Left lobe of liver (tissue), 2 donors: ENCODE measurements around the gene MTIF2. TPM values are rescaled to one million over a fixed set of nuclear protein-coding genes. Genes with fewer than 3 reads are reported as not detected.
"Not testable (repeated sequence)": the region's sequence is repeated elsewhere in the genome, so short reads cannot be mapped to it uniquely, and the experiment has no call there.

Experiments
- ATAC-seq: fragments of 200-7000 bp; cut with Tn5 transposase; one replicate; pipeline ENCODE4 v1.9.1; 2020; ENCODE audit warnings: mild to moderate bottlenecking, moderate library complexity
- DNase-seq: peaks from one replicate; pipeline ENCODE4 v3.0.0-alpha.2; 2020; ENCODE audit warnings: low spot score
- total RNA-seq: library from RNA; stranded (reverse); gene quantifications from one replicate; pipeline ENCODE4 v1.2.1, GENCODE V29; 2021
- donor health status: DM: no; HTN: no; CAD: no; lungs with moderate emphysema.
- donor health status: DM: no; HTN: yes; CAD: no.

Gene MTIF2
- total RNA-seq, 1 donor from 2014 or later = 21.4 TPM

DNA sequence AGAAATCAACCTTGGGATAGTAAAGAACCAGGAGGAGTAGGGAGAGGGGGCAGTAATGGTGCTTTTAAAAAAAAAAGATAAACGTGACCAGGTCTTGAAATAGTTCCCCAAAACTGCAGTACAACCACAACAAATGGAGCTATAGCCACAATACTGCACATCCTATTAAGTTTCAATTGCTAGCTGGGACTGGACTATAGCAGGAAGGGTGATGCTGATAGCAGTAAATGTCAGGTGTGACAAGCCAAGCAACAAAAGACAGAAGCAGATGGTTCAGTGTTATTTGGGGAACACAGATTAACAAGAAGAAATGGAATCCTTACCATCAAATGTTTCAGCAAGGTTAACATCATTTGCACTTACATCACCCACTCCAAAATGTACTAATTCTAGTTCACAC is 26.4 kb downstream of the MTIF2 start:
- DNase-seq (no peak), ATAC-seq (no peak)

DNA sequence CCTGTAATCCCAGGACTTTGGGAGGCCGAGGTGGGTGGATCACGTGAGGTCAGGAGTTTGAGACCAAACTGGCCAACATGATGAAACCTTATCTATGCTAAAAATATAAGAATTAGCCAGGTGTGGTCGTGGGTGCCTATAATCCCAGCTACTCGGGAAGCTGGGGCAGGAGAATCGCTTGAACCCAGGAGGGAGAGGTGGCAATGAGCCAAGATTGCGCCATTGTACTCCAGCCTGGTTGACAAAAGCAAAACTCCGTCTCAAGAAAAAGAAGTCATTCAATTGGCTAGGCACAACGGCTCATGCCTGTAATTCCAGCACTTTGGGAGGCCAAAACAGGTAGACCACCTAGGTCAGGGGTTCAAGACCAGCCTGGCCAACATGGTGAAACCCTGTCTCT is 27.4 kb downstream of the MTIF2 start:
- ATAC-seq, DNase-seq: not testable (repeated sequence)

DNA sequence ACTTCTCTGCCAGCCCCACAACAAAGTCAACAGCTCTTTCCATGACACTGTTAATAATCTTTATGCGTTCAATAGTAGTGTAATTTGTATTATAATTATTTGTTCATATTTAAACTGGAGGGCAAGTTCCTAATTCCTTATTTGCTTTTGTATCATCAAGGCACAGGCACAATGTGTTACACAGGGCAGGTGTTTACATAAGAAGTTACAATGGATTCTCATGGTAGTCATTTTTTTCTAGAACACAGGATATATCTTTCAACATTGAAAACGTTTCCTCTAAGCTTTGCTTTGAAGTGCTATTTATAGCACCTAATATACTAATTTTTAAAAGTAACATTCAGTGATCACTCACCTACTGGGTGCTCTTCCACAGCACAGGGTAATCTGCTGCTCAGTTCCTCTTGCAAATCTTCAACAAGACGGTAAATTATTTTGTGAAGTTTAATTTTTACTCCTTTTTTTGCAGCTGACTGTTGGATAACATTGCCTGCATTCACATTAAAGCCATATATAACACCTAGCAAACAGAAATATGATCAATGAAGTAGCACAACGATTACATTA is 29.3 kb downstream of the MTIF2 start:
- DNase-seq = no peak
- no peak for ATAC-seq

DNA sequence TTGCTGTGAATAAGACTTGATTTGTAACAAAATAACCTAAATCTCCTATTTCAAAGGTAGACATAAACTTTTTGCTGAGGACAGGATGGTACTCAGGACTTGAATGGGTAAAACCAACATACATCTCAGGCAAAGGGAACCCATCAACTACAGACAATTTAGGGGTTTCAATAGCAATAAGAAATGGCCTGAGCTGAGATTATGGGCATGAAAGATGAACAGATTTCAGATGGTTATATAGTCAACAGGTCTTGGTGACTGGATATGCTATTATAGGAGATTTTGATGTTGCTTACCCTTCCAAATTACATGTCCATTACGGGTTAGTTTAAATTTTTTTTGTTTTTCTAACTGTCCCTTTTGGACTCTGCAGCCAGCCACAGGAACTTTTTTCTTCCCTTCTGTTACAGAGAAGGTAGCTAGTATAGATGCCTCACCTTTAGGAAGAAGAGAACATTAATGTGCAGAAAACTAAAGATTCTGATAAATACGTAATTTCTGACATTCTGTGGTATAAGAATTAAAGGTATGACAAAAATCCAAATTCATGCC is 32.0 kb downstream of the MTIF2 start:
- ATAC-seq = no peak
- no peak for DNase-seq

DNA sequence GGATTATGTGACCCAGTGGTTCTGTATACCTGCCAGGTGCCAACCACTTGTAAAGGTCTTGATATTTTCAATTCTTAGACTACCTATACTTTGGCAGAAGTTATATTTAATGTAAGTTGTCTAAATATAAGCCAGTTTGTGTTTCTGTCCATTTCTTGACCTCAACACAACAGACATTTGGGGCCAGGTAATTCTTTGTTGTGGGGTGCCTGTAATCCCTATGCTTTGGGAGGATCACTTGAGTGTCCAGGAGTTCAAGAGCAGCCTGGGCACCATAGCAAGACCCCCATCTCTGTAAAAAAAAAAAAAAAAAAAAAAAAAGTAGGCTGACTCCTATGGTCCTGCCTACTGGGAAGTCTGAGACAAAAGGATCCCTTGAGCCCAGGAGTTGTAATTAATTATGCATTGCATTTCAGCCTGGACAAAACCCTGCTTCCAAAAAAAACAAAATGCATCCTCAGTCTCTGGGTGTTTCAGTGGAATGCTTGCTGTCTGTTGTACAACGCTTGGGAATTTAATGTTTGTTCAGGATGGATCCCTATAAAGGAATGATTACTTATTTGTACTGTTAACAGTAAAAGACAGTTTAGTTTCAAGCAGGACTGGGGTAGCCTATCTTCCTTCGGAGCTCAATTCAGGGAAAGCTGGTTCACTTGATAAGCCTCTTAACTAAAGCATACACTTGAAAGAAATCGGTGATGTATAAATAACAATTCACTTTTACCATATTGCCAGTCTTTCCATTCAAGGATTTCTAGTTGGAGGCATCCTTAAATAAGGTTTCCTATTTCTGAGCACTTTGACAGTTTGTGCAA is 33.1 kb downstream of the MTIF2 start:
- no peak for DNase-seq
- no peak for ATAC-seq

DNA sequence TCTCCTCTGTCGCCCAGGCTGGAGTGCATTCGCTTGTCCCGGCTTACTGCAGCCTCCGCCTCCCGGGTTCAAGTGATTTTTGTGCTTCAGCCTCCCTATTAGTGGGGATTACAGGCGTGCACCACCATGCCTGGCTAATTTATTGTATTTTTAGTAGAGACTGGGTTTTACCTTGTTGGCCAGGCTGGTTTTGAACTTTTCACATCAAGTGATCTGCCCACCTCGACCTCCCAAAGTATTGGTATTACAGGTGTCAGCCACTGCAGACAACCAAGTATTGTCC is 35.4 kb downstream of the MTIF2 start:
- DNase-seq (no peak), ATAC-seq (no peak)

DNA sequence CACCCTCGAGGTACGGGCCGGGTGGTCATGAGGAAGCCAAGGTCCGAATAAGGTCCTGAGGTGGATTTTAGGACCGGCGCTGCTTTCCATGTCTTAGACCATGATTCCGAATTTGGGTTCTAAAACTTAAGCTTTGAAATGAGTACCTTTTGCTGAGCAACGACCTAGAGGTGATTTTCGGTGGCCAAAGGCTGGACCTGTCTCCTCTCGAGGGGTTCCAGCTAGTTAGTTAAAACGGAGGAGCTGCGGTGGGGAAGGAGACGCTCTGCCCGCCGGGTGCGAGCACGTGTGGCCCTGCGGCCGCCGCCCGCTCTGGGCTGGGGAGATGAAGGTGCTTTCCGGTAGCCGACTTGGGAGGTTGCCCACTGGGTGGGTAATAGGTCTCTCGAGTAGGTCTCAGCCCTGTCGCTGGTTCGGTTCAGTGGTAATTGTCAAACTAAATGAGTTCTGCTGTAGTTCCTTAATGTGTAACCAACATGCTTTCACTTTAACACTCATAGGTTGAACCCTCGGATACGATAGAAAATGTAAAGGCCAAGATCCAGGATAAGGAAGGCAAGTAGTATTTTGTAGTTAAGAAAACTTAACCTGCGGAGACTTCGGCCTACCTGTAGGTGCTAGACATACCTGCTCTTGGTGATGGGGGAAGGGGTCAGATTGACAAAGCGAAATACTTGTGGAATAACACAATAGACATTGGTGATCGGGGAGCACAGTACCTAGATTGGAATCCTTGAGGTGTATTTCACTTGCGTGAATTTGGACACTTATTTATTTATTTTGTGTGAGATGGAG is 36.0 kb downstream of the MTIF2 start:
- ATAC-seq = peak; percentile 6
- peak; percentile 57 for DNase-seq

DNA sequence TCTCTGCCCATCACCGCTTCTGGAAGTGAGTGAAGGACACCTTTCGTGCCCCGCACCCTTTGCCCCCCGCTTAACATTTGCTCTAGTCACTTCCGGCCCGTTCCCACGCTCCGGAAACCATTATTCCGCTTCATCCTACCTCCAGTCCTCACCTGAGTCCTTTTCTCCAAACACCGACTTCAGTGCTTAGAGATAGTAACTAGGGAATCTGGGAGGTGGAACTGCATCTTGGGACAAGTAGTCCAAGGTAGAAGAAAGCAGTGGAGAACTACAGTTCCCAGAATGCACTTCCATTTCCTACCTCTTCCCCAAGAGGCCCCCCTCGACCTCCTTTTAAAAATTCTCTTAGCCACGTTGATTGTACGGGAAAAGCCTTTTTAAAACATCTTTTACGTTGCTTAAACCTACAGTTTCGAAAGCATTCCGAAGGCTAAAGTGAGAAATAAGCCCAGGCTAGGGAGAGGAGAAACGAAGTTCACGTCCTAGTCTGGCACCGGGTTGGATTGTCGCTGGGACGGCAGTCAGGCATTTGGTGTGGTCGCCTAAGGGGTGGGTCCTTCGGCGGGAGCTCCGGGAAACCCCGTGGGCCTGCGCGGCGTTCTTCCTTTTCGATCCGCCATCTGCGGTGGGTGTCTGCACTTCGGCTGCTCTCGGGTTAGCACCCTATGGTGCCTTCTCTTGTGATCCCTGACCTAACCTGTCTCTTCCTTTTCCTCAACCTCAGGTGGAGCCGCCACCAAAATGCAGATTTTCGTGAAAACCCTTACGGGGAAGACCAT is 36.8 kb downstream of the MTIF2 start, which contains the start of the genes CLHC1 and RPS27A:
Gene CLHC1, minus strand, starts transcription at position 210 of the 779 bp plus-strand sequence. CDS start 9,882 bp downstream, outside the sequence.
Gene RPS27A, plus strand, starts transcription at position 605 of the 779 bp plus-strand sequence. Its CDS starts 137 bp downstream, at position 742.
- ATAC-seq = peak; percentile 94
- peak; percentile 93 for DNase-seq

DNA sequence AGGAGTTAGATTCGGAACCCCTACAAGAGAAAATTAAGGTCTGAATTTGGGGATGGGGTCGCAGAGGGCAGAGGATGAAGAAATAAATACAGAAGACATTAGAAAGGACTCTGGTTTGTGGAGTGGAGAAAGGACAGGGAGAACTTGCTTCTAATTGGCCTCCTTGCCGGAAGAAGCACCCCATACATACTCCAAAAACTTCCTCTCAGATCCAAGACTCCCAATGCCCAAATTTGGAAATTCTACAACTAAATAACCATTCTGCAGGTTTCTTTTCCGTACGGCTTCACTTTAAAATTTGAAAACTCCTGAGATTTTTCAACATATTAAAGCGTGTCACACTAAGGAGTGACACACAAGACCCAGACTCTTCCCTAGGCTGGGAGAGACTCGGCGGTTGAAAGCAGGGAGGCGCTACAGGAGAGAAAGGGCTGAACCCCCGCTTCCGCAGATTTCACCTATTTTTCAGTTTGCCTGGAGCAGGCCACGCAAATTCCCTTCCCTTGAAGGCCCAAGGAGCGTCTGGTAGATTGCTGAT is 37.4 kb downstream of the MTIF2 start:
- ATAC-seq (peak; percentile 36), DNase-seq (no peak)

DNA sequence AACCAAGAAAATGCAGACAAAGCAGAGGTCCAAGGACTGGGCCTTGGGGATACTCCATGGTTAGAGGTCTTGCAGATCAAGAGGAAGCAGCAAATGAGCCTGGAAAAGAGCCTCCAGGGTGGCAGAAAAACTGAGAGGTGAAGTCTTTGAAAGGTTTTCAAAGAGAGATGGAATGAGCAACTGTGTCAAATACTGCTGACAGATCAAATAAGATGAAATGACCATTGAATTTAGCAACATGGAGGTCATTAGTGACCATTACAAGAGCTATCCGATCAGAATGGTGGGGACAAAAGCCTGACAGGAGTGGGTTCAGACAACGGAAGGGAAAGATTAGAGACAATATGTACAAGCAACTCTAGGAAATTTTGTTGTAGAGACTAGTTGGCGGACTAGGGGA is 38.5 kb downstream of the MTIF2 start:
- no peak for DNase-seq
- ATAC-seq = no peak

DNA sequence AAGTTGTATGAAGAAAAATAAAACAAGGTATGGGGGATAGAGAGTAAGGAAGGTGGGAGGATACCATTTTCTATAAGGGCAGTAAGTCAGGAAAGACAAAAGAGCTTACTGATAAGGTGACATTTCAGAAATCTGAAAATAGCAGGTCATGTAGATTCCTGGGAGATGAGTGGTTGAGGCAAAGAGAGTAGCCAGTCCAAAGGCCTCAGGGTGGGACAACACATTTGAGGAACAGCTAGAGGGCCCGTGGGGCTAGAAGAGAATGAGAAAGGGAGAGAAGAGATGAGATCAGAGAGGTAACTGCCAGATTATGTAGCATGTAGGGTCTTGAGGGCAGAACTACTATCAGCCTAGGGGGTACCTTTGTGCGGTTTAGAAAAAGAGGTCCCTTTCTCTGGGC is 39.8 kb downstream of the MTIF2 start:
- no peak for DNase-seq
- ATAC-seq = no peak

DNA sequence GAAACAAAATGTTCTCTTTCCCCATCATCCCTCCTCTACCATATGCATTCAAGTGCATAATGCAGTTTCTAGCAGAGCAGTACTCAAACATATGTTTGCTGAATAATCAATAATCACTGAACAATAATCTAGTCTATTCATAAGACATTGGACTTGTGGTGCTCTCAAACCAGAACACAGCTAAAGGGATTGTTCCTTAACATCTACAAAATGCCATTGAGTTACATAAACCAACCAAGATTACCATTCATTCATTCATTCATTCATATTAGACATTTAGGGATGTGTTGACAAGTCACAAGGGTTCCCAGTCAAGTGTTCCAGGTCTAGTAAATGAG is 40.8 kb downstream of the MTIF2 start:
- DNase-seq (no peak), ATAC-seq (no peak)

DNA sequence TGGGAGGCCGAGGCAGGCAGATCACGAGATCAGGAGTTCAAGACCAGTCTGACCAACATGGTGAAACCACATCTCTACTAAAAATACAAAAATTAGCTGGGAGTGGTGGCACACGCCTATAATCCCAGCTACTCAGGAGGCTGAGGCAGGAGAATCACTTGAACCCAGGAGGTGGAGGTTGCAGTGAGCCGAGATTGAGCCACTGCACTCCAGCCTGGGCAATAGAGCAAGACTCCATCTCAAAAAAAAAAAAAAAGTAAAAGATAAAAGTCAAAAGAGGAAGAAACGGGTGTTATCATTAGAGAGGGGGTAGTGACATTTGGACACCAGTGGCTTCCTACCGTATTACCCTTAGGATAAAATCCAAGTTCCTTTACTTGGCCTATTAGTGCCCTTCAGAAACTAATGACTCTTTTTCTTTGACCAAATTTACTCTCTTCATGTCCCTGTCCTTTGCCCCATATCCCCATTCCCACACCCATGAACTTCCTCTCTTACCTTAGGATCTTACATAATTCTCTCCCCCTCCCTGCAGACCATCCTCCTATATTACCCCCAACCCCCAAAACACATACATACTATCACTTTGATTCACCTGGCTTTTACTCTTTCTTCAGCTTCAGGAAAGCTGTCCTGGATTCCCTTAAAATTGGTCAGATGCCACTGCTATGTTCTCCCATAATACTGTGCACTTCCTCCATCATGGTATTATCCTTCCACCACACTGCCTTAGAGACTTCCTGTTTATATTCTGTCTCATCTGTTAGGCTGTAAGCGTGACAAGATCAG is 41.4 kb downstream of the MTIF2 start:
- DNase-seq, ATAC-seq: not testable (repeated sequence)

DNA sequence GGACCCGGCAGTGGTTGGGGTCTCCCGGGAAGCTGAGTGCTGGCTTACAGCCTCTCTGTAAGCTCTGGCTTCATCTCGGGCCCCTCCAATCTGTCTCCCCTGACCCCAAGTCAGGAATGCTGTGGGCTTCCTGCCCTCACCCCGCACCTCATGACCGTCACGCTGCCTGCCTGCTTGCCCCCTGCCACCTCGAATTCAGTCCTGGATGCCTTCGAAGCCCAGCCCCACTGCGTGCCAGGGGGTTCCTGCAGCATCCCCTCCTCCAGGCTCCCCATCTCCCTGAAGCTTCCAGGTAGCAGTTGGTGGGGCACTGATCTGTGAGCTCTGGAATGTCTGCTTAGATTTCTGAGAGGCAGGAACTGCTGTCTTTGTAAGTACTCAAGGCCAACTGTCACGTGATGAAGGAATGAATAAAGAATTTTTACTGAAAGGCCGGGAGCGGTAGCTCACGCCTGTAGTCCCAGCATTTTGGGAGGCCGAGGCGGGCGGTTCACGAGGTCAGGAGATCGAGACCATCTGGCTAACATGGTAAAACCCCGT is 43.5 kb downstream of the MTIF2 start:
- no peak for DNase-seq
- ATAC-seq = no peak

DNA sequence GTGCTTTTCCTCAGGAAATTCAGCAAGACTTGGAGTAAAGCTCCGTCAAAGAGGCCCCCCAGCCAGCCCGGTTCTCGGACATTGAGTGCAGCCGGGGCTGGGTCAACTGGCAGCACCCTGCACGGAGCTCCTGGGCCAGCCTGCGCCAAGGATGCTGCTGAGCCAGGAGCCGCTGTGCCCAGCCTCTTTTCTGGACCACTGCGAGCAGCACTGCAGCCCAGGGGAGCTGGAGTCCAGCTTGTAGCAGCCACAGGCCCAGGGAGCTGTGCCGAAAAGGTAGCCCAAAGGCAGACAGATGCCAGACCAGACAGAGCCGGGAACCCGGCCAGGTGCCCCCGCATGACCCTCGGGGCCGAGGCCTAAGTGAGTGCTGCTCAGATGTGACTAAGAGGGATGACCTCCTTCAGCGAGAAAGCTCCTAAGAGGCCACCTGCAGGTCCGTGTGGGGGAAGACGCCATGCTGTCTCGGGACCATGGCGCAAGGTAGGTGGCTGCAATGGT is 44.2 kb downstream of the MTIF2 start:
- ATAC-seq = peak; percentile 3
- DNase-seq = no peak

DNA sequence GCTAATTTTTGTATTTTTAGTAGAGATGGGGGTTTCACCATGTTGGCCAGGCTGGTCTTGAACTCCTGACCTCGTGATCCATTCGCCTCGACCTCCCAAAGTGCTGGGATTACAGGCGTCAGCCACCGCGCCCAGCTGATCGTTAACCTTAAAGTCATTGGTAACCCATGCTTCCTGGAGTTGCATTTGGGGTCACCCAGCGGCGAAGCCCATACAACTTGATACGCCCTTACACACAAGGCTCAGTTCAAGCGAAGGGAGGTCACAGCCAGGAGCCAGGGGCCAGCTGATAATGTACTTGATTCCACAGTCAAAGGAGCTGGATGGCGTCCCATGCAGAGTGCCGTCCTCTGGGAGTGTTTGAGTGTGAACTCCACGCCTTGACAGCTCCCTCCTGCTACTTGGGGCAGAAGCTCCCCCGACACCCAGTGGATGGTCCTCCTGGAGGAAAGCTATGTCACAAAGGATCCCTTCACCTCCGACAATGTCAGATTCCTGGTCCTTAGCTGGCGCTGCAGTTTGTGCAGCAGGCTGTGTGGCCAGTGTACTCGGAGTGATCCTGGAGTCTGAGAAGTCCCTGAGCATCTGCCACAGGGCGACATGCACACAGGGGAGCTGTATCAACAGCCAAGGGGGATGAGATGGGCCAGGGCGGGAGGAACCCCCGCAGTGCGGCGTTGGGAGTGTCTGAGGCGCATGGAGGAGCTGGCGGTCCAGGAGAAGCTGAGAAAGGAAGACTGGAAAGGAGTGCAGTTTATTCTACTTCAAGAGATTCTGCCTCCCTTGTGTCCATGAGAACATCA is 44.9 kb downstream of the MTIF2 start:
- DNase-seq (no peak), ATAC-seq (peak; percentile 21)

DNA sequence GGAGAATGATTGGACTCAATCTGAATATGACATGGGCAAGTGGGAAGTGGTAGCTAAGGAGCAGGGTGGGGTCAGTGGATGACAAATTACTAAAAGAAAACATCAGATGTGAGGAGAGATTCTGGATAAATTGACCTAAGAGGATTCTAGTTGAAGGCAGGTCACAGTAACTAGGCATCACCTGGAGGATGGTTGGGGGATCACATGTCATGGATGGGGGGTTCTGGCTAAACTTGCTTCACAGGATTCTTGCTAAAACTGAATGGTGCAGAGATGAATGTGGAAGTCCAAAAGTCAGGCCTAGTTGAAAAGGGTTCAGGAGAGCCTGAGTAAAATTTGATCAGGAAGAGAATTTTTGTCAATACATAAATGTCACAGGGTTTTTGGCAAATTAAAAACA is 55.2 kb downstream of the MTIF2 start:
- no peak for DNase-seq
- no peak for ATAC-seq

DNA sequence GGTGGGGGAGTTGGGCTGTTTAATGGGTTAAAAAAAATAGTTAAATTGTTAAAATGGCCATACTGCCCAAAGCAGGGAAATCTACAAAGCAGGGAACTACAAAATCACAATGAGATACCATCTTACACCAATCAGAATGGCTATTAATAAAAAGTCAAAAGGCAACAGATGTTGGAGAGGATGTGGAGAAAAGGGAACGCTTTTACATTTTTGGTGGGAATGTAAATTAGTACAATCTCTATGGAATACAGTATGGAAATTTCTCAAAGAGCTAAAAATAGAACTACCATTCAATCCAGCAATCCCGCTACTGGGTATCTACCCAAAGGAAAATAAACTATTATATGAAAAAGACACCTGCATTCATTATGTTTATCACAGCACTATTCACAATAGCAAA is 64.1 kb downstream of the MTIF2 start:
- ATAC-seq = no peak
- DNase-seq = no peak
